GM12878 (cell line): ENCODE data around the gene SERPINA9. TPM values are rescaled to one million over a fixed set of nuclear protein-coding genes. Genes with fewer than 3 reads are reported as not detected.

ENCODE experiments used
- ATAC-seq: fragments of 200-7000 bp; cut with Tn5 transposase; 3 replicates; pipeline ENCODE4 v1.9.1; 2020; ENCODE audit warnings: mild to moderate bottlenecking, moderate library complexity
- BruUV-seq: library from RNA; stranded (reverse); fragments of 400-500 nt; replicated peaks from 2 replicates; lab custom pipeline; 2021; lab: Mats Ljungman, UMichigan
- CTCF ChIA-PET: fragments of 300-600 bp; sonication (Branson Sonifier 250); formaldehyde crosslinking; extraction: SDS; loops from one replicate; lab custom pipeline; 2021; ENCODE audit warnings: inconsistent platforms; lab: Yijun Ruan, JAX
- POLR2A ChIA-PET: fragments of 350-600 bp; formaldehyde crosslinking; extraction: SDS; loops from one replicate; lab custom pipeline; 2021; ENCODE audit warnings: inconsistent platforms; lab: Charles Lee
- RAD21 ChIA-PET: fragments of 300-600 bp; sonication (Branson Sonifier 250); formaldehyde crosslinking; loops from one replicate; lab custom pipeline; 2023; ENCODE audit warnings: antibody characterized with exemption; ENCODE audit not compliant: unreplicated experiment; lab: Charles Lee
- SMC1A ChIA-PET: fragments of 300-600 bp; sonication (Branson Sonifier 250); formaldehyde crosslinking; loops from one replicate; lab custom pipeline; 2023; ENCODE audit not compliant: unreplicated experiment, uncharacterized antibody; lab: Charles Lee
- DNase-seq: peaks from one replicate; pipeline ENCODE4 v3.0.0-alpha.2; 2011; ENCODE audit warnings: low read depth, low spot score
- FAIRE-seq: peaks from 3 replicates; lab custom pipeline; 2011; peaks lifted over from hg19 to GRCh38; lab: Jason Lieb, UNC
- H2AFZ ChIP-seq: 2 replicates; pipeline ENCODE4 v1.6.0; 2011; ENCODE audit warnings: low read depth, low read length, control low read depth; ENCODE audit not compliant: control insufficient read depth
- H3K27ac ChIP-seq: 2 replicates; pipeline ENCODE4 v1.5.1; 2011; ENCODE audit warnings: control low read depth; ENCODE audit not compliant: control insufficient read depth, insufficient read depth
- H3K27me3 ChIP-seq, 2 experiments: replicated peaks in 1 of 2; 2 replicates each; pipeline versions ENCODE4 v1.6.0 to v1.6.1; 2011; ENCODE audit warnings: low read length in 1 of 2; ENCODE audit not compliant: control insufficient read depth in 2 of 2, insufficient read depth in 2 of 2
- H3K36me3 ChIP-seq, 2 experiments: 2 replicates each; pipeline ENCODE4 v1.5.1; 2011; ENCODE audit warnings: low read length in 1 of 2; ENCODE audit not compliant: control insufficient read depth in 2 of 2, insufficient read depth in 2 of 2
- H3K4me1 ChIP-seq: 2 replicates; pipeline ENCODE4 v1.6.1; 2011; ENCODE audit warnings: mild to moderate bottlenecking, low read length, moderate library complexity, mixed read lengths; ENCODE audit not compliant: control insufficient read depth, insufficient read depth
- H3K4me2 ChIP-seq: 2 replicates; pipeline ENCODE4 v1.6.0; 2011; ENCODE audit warnings: control low read depth; ENCODE audit not compliant: control insufficient read depth, insufficient read depth
- H3K4me3 ChIP-seq: fragments of 200-600 bp; sonication (generic); 2 replicates; pipeline ENCODE4 v1.5.1; 2016
- H3K79me2 ChIP-seq: 2 replicates; pipeline ENCODE4 v1.6.0; 2011; ENCODE audit warnings: low read length; ENCODE audit not compliant: control insufficient read depth, insufficient read depth
- H3K9ac ChIP-seq: 2 replicates; pipeline ENCODE4 v1.8.0; 2011; ENCODE audit warnings: low read length, control low read depth, mixed read lengths; ENCODE audit not compliant: control insufficient read depth, insufficient read depth
- H3K9me3 ChIP-seq: replicated peaks from 3 replicates; pipeline ENCODE4 v1.5.1; 2011; ENCODE audit warnings: mild to moderate bottlenecking, low read length; ENCODE audit not compliant: control insufficient read depth, insufficient read depth
- H4K20me1 ChIP-seq: 2 replicates; pipeline ENCODE4 v1.6.0; 2011; ENCODE audit not compliant: control insufficient read depth, insufficient read depth
- GABPA ChIP-seq: IDR thresholded peaks from 2 replicates; pipeline ENCODE4 v1.6.1; 2014; ENCODE audit warnings: antibody characterized with exemption, low read depth, mild to moderate bottlenecking, inconsistent platforms
- HDGF ChIP-seq: fragments of 450-650 bp; IDR thresholded peaks from 2 replicates; pipeline ENCODE4 v1.6.1; 2016; ENCODE audit warnings: antibody characterized with exemption
- MXI1 ChIP-seq: fragments of 150-350 bp; IDR thresholded peaks from 2 replicates; pipeline ENCODE4 v1.6.1; 2011; ENCODE audit warnings: low read depth, mild to moderate bottlenecking, inconsistent platforms, low read length, improper control_type of control experiment
- NR2F1 ChIP-seq: fragments of 450-650 bp; conservative IDR thresholded peaks from 2 replicates; pipeline ENCODE4 v1.6.1; 2017; ENCODE audit warnings: mild to moderate bottlenecking
- SMARCA5 ChIP-seq: fragments of 450-650 bp; IDR thresholded peaks from 2 replicates; pipeline ENCODE4 v1.6.1; 2017; ENCODE audit warnings: mild to moderate bottlenecking
- SUPT20H ChIP-seq: IDR thresholded peaks from 2 replicates; pipeline ENCODE4 v1.6.1; 2011; ENCODE audit warnings: low read depth, mild to moderate bottlenecking, low read length, moderate library complexity, borderline replicate concordance; ENCODE audit not compliant: control insufficient read depth
- TAF1 ChIP-seq: IDR thresholded peaks from 2 replicates; pipeline ENCODE4 v1.6.1; 2011; ENCODE audit warnings: mild to moderate bottlenecking, low read depth, low read length, borderline replicate concordance
- YBX1 ChIP-seq: fragments of 450-650 bp; IDR thresholded peaks from 2 replicates; pipeline ENCODE4 v1.6.1; 2016; ENCODE audit warnings: antibody characterized with exemption
- ZNF207 ChIP-seq: fragments of 450-650 bp; IDR thresholded peaks from 2 replicates; pipeline ENCODE4 v1.6.1; 2014; ENCODE audit warnings: antibody characterized with exemption, mild to moderate bottlenecking, borderline replicate concordance
- WGBS: methylation state at CpG from one replicate; pipeline ENCODE4 v1.1.6; 2016; ENCODE audit warnings: low lambda C conversion rate; ENCODE audit not compliant: insufficient replicate concordance, insufficient coverage; ENCODE audit errors: missing lambda C conversion rate; 5-methylcytosine and 5-hydroxymethylcytosine counted together
- in situ Hi-C: fragments of 300-500 bp; cut with MboI; formaldehyde crosslinking; loops from 9 replicates; pipeline ENCODE4 v1.14.3; 2018; ENCODE audit warnings: mixed read lengths
- intact Hi-C: fragments of 100-400 bp; cut with micrococcal nuclease; formaldehyde crosslinking; loops from one replicate; pipeline ENCODE4 v1.14.2; 2022; ENCODE audit not compliant: unreplicated experiment
- polyA plus RNA-seq, 11 experiments: library from polyadenylated mRNA; depleted of rRNA in 4 of 11; unstranded in 6 of 11; stranded (reverse) in 5 of 11; fragments of >200 nt; fragmentation: Nextera tagmentation in 4 of 11; fragmentation: Illumina TruSeq in 1 of 11; extraction: Ambion mirVana in 4 of 11; extraction: Trizol in 1 of 11; gene quantifications; 1 replicate in 1 of 11; 2 replicates in 10 of 11; pipeline versions ENCODE4 v1.2.1 to v1.2.3, GENCODE V29; 2011 to 2016; ENCODE audit warnings: inconsistent platforms in 2 of 11, missing spikeins in 2 of 11, low read depth in 1 of 11
- total RNA-seq, 4 experiments: library from RNA; depleted of rRNA in 3 of 4; stranded (reverse); fragments of >200 nt in 3 of 4; fragmentation: Illumina TruSeq in 1 of 4; extraction: Trizol in 1 of 4; gene quantifications; 2 replicates each; pipeline versions ENCODE4 v1.2.1 to v1.2.3, GENCODE V29; 2013 to 2021
- TF ChIP-seq, protein P1 (sequence below): fragments of 450-650 bp; IDR thresholded peaks from 2 replicates; pipeline ENCODE4 v1.6.1; 2018; ENCODE audit warnings: mild to moderate bottlenecking, low read depth, moderate library complexity; ENCODE audit not compliant: partially characterized antibody
- TF ChIP-seq, protein P2 (sequence below): IDR thresholded peaks from 2 replicates; pipeline ENCODE4 v1.6.1; 2012; ENCODE audit warnings: mild to moderate bottlenecking, low read depth, low read length
- TF ChIP-seq, protein P3 (sequence below): fragments of 450-650 bp; IDR thresholded peaks from 2 replicates; pipeline ENCODE4 v1.6.1; 2017; ENCODE audit warnings: mild to moderate bottlenecking
- TF ChIP-seq, protein P4 (sequence below): fragments of 450-650 bp; IDR thresholded peaks from 2 replicates; pipeline ENCODE4 v1.6.1; 2014; ENCODE audit warnings: mild to moderate bottlenecking

The SERPINA9 gene
- total and polyA plus RNA-seq, 10 of the 15 experiments (the other 5 are each of a cell fraction or from before 2014, with no cell fraction given) = 0.05 TPM; not detected in 9

DNA sequence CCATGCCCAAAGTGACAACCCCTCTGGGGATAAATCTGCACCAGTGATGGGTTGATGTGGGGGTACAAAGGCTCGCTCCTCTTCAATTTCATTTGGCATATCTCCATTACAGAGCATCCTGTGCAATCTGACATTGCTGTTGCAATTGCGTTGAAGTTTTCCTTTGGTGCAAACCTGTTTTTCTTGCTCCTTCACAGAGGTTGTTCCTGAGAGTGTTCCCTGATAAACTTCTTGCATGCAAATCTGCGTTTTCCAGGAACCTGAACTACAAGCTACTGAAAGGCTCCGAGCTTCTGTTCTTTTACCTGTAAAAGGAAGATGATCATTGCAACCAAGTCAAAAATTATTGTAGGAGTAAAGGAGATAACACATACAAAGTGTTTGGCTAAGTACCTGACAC, 49.5 kb downstream of the SERPINA9 start (continued):
- TF ChIP-seq, protein P1, sequence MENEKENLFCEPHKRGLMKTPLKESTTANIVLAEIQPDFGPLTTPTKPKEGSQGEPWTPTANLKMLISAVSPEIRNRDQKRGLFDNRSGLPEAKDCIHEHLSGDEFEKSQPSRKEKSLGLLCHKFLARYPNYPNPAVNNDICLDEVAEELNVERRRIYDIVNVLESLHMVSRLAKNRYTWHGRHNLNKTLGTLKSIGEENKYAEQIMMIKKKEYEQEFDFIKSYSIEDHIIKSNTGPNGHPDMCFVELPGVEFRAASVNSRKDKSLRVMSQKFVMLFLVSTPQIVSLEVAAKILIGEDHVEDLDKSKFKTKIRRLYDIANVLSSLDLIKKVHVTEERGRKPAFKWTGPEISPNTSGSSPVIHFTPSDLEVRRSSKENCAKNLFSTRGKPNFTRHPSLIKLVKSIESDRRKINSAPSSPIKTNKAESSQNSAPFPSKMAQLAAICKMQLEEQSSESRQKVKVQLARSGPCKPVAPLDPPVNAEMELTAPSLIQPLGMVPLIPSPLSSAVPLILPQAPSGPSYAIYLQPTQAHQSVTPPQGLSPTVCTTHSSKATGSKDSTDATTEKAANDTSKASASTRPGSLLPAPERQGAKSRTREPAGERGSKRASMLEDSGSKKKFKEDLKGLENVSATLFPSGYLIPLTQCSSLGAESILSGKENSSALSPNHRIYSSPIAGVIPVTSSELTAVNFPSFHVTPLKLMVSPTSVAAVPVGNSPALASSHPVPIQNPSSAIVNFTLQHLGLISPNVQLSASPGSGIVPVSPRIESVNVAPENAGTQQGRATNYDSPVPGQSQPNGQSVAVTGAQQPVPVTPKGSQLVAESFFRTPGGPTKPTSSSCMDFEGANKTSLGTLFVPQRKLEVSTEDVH = no peak
- TF ChIP-seq, protein P2, sequence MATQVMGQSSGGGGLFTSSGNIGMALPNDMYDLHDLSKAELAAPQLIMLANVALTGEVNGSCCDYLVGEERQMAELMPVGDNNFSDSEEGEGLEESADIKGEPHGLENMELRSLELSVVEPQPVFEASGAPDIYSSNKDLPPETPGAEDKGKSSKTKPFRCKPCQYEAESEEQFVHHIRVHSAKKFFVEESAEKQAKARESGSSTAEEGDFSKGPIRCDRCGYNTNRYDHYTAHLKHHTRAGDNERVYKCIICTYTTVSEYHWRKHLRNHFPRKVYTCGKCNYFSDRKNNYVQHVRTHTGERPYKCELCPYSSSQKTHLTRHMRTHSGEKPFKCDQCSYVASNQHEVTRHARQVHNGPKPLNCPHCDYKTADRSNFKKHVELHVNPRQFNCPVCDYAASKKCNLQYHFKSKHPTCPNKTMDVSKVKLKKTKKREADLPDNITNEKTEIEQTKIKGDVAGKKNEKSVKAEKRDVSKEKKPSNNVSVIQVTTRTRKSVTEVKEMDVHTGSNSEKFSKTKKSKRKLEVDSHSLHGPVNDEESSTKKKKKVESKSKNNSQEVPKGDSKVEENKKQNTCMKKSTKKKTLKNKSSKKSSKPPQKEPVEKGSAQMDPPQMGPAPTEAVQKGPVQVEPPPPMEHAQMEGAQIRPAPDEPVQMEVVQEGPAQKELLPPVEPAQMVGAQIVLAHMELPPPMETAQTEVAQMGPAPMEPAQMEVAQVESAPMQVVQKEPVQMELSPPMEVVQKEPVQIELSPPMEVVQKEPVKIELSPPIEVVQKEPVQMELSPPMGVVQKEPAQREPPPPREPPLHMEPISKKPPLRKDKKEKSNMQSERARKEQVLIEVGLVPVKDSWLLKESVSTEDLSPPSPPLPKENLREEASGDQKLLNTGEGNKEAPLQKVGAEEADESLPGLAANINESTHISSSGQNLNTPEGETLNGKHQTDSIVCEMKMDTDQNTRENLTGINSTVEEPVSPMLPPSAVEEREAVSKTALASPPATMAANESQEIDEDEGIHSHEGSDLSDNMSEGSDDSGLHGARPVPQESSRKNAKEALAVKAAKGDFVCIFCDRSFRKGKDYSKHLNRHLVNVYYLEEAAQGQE = no peak
- no peak for TF ChIP-seq TAF1
- TF ChIP-seq ZNF207 = no peak
- no peak for TF ChIP-seq MXI1
- TF ChIP-seq, all 136 proteins: peak for 0

DNA sequence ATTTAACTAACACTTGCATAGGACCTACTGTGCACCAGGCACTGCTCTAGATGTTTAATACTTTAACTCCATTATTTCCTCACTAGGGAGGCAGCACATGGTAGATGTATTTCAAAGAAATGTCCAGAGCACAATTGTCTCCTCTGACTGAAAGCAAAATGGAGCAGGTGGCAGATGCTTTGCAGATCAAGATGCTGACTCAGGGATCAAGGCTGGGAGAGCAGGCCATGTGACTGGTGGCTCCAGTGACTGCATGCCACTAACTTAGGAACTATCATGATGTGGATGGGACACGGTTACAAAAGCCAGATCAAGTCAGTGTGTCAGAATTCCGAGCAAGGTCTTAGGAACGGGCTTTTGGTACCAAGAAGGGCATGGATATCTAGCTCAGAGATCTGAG, 51.6 kb downstream of the SERPINA9 start:
- no peaks in the 10 kb centered on the region; the same call in 2 of the 3 replicates for H3K9me3 ChIP-seq
- ChIA-PET CTCF (interaction anchor here (1.5 to 3.2 kb wide), 2 partner anchors 10 to 62 kb away, joined by 3 to 12 read pairs; no protein-coding TSS in a partner anchor), SMC1A (no interaction called here), POLR2A (no interaction called here), RAD21 (interaction anchor here (0.8 to 1.2 kb wide), 2 partner anchors 62 to 124 kb away, joined by 3 to 4 read pairs; no protein-coding TSS in a partner anchor)
- no peak overlapping the region for H3K27ac ChIP-seq
- H3K4me1 ChIP-seq = no peaks in the 10 kb centered on the region
- no peak overlapping the region for H3K9ac ChIP-seq
- 2% methylated on average over 3 of the region's 3 CpGs for WGBS
- no peak overlapping the region for H3K4me3 ChIP-seq
- H3K79me2 ChIP-seq = no peaks in the 10 kb centered on the region
- BruUV-seq = no TSS peak
- TF ChIP-seq GABPA (no peak), HDGF (no peak), YBX1 (no peak), SMARCA5 (no peak), SUPT20H (no peak), NR2F1 (no peak)
- TF ChIP-seq, protein P3, sequence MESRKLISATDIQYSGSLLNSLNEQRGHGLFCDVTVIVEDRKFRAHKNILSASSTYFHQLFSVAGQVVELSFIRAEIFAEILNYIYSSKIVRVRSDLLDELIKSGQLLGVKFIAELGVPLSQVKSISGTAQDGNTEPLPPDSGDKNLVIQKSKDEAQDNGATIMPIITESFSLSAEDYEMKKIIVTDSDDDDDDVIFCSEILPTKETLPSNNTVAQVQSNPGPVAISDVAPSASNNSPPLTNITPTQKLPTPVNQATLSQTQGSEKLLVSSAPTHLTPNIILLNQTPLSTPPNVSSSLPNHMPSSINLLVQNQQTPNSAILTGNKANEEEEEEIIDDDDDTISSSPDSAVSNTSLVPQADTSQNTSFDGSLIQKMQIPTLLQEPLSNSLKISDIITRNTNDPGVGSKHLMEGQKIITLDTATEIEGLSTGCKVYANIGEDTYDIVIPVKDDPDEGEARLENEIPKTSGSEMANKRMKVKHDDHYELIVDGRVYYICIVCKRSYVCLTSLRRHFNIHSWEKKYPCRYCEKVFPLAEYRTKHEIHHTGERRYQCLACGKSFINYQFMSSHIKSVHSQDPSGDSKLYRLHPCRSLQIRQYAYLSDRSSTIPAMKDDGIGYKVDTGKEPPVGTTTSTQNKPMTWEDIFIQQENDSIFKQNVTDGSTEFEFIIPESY = no peak
- TF ChIP-seq, protein P4, sequence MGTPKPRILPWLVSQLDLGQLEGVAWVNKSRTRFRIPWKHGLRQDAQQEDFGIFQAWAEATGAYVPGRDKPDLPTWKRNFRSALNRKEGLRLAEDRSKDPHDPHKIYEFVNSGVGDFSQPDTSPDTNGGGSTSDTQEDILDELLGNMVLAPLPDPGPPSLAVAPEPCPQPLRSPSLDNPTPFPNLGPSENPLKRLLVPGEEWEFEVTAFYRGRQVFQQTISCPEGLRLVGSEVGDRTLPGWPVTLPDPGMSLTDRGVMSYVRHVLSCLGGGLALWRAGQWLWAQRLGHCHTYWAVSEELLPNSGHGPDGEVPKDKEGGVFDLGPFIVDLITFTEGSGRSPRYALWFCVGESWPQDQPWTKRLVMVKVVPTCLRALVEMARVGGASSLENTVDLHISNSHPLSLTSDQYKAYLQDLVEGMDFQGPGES = no peak
- DNase-seq = no peak
- no peak for ATAC-seq
- intact Hi-C loops = no loop called here
- H3K4me2 ChIP-seq = no peak overlapping the region
- in situ Hi-C loops = no loop called here
- H3K27me3 ChIP-seq = peaks cover 0 to 1% of the 10 kb centered on the region in 2 experiments; a peak in 3 of 4 replicates
- FAIRE-seq = no peak
- no peaks in the 10 kb centered on the region for H4K20me1 ChIP-seq
- H2AFZ ChIP-seq = no peak overlapping the region
- H3K36me3 ChIP-seq = no peaks in the 10 kb centered on the region
